CD4-positive, alpha-beta T cell treated with Interleukin-10 for 1 hour (primary cell): ENCODE results near the gene MED22.
"Not testable (repeated sequence)": the region's sequence is repeated elsewhere in the genome, so short reads cannot be mapped to it uniquely, and the experiment has no call there.

Experiments used
- DNase-seq: peaks from one replicate; pipeline ENCODE4 v3.0.0-alpha.2; 2020

Gene MED22

DNA sequence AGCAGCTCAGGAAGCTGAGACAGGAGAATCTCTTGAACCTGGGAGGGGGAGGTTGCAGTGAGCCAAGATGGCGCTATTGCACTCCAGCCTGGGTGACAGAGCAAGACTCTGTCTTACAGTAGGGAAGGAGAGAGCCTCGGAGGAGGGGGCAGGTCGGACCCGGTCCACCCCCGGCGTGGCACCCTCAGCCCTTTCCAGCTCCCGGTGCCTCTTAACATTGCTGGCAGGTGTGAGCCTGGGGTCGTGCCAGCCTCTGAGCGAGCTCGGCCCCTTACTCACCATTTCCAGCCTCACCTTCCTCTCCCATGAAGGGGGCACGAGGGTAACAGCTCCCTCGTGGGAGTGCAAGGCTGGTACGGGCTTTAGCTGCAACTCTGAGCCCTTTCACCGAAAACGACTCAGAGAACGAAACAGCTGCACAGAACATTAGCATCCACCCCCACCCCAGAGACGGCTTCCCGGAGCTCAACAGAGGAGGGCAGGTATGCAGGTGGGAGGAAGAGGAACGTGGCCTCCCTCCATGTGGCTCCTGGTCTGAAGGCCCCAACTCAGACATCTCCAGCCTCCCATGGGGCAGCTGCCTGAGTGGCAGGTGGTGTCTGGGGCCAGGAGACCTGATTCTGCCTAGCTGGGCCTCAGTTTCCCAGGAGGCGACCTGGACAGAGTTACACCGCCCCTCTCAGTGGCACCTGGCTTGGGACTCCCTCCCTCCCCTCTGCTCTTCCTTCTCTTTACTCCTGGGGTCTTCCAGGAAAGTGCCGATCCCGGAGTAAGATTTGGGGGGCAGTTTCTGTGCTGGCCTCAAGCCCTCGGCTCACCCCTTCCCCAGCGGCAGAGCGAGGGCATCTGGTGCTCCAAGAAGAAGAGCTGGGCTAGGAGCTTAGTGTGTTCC lies 44.4 kb downstream of the MED22 start:
- DNase-seq, result no peak

DNA sequence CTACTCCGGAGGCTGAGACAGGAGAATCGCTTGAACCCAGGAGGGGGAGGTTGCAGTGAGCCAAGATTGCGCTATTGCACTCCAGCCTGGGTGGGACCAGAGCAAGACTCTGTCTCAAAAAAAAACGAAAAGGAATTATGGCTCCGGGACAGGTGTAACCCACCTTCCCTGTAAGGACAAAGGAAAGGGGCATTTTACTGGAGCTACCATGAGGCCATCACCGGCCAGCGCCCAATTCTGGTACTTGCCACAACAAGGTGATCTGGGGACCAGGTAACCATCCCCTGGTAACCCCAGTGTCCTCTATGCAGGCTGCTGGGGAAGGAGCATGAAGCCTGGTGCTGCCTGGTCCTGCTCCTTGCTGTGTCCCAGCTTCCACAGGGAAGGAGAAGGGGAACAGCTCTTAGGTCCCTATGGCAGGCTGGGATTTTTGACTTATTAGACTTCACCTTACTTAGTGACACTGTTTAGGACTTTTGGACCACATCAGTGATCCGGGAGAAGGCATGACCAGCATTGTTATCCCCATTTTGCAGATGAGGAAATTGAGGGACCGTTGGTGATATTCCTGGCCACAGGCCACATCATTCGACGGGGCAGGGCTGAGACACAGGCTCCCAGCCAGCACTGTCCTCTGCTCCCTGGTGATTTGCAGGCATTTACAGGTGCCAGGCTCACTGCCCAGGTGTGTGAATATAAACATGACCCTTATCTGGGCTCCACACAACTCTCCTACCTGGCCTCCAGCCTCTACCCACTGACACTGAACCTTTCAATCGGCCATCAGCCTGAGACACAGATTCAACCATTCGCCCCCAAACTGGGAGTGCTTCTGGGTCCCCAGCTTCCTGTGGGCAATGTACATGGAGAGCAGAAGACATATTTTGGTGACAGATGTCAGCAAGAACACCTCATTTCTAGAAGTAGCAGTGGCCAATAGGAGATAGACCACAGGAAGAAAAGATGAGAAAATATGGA lies 46.4 kb downstream of the MED22 start:
- no peak for DNase-seq

GRCh38 chr9:133299996-133300395 lies 47.9 kb downstream of the MED22 start:
- DNase-seq, result not testable (repeated sequence)

GRCh38 chr9:133294257-133294656 lies 53.7 kb downstream of the MED22 start:
- no peak for DNase-seq

DNA sequence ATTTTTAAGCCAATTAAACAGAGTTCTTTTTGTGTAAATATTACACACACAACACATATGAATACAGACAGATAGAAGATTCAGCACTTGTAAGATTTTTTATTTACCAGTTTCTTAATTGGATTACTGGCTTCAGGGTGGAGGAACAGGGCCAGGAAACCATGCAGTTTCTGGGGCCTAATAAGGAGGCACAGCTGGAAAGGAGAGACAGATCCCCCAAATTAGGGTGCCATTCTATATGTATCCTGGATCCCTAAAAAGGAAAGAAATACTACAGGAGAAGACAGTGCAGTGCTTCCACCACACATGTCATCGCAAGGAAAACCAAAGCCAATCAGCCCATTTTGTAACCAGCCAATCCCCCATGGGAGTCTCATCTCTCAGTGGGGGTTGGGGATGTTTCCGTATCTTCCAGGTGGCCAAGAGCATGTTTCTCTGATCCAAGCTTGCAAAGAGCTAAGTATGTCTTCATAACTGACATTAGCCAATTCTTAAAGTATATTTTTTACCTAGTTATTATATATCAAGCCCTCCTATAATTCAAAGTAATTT lies 57.1 kb downstream of the MED22 start:
- no peak for DNase-seq
